GM18870 (cell line): ENCODE measurements around the gene UBXN10.

ENCODE experiments used
- ATAC-seq: cut with Tn5 transposase; IDR thresholded peaks from one replicate; pipeline ENCODE4 v1.9.1; 2021; ENCODE audit warnings: moderate library complexity; ENCODE audit not compliant: unreplicated experiment

The UBXN10 gene

GRCh38 chr1:20182415-20182814 lies 3.5 kb upstream of the UBXN10 start:
- ATAC-seq: no peak

- no peak for ATAC-seq
Measured at GRCh38 chr1:20183035-20183434, 2.9 kb upstream of the UBXN10 start.

- no peak for ATAC-seq
Measured at GRCh38 chr1:20183616-20184271, 2.2 kb upstream of the UBXN10 start.

- ATAC-seq: no peak
Measured at GRCh38 chr1:20184481-20184900, 1.4 kb upstream of the UBXN10 start.

GRCh38 chr1:20184997-20185833 lies 681 bp upstream of the UBXN10 start:
- ATAC-seq: no peak

GRCh38 chr1:20187103-20187812 lies 1.4 kb downstream of the UBXN10 start:
- no peak for ATAC-seq

GRCh38 chr1:20187813-20188454 lies 2.0 kb downstream of the UBXN10 start:
- ATAC-seq: no peak

GRCh38 chr1:20188455-20188817 lies 2.5 kb downstream of the UBXN10 start:
- no peak for ATAC-seq

- no peak for ATAC-seq
Measured at GRCh38 chr1:20189664-20190063, 3.8 kb downstream of the UBXN10 start.

- ATAC-seq: no peak
Measured at GRCh38 chr1:20190256-20191160, 4.6 kb downstream of the UBXN10 start.

GRCh38 chr1:20191266-20191825 lies 5.5 kb downstream of the UBXN10 start:
- no peak for ATAC-seq

- no peak for ATAC-seq
Measured at GRCh38 chr1:20192364-20192763, 6.5 kb downstream of the UBXN10 start.

GRCh38 chr1:20192871-20193411 lies 7.0 kb downstream of the UBXN10 start:
- no peak for ATAC-seq

GRCh38 chr1:20194224-20194623 lies 8.3 kb downstream of the UBXN10 start:
- ATAC-seq: no peak

GRCh38 chr1:20194757-20195461 lies 9.0 kb downstream of the UBXN10 start:
- ATAC-seq: no peak

- no peak for ATAC-seq
Measured at GRCh38 chr1:20195462-20195780, 9.5 kb downstream of the UBXN10 start.

GRCh38 chr1:20197329-20197791 lies 11.5 kb downstream of the UBXN10 start:
- no peak for ATAC-seq

- ATAC-seq: no peak
Measured at GRCh38 chr1:20198296-20198695, 12.4 kb downstream of the UBXN10 start.

GRCh38 chr1:20198918-20199317 lies 13.0 kb downstream of the UBXN10 start:
- no peak for ATAC-seq
